Stimulated activated naive B cell treated with anti-CD40 and anti-IgM and Interleukin-4, amounts not matched to agents 10 μg/mL and 1 μg/mL and 100 μg/mL, for 72 hours (primary cell): ENCODE measurements around the gene FSIP1.

Source experiments
- ATAC-seq, 2 donors: fragments of 150-1000 bp; cut with Tn5 transposase; replicated peaks; 2 replicates each; pipeline ENCODE4 v1.10.0; 2021; ENCODE audit warnings: moderate library complexity in 1 of 2
- DNase-seq: peaks from one replicate; pipeline ENCODE4 v3.0.0; 2021
- H3K27ac Mint-ChIP-seq: one replicate; pipeline ENCODE4 v1.8.0; 2022; ENCODE audit warnings: mild to moderate bottlenecking, mixed read lengths
- H3K27me3 Mint-ChIP-seq, 2 donors: one replicate each; pipeline ENCODE4 v1.8.0; 2022; ENCODE audit warnings: mixed read lengths in 2 of 2
- H3K36me3 Mint-ChIP-seq, 2 donors: one replicate each; pipeline ENCODE4 v1.8.0; 2022; ENCODE audit warnings: mixed read lengths in 2 of 2, mild to moderate bottlenecking in 1 of 2
- H3K4me1 Mint-ChIP-seq, 2 donors: one replicate each; pipeline ENCODE4 v1.8.0; 2022; ENCODE audit warnings: mixed read lengths in 2 of 2, mild to moderate bottlenecking in 1 of 2
- H3K4me3 Mint-ChIP-seq, 2 donors: one replicate each; pipeline ENCODE4 v1.8.0; 2022; ENCODE audit warnings: mild to moderate bottlenecking in 2 of 2, mixed read lengths in 2 of 2, moderate library complexity in 1 of 2
- H3K9me3 Mint-ChIP-seq, 2 donors: one replicate each; pipeline ENCODE4 v1.8.0; 2022; ENCODE audit warnings: mixed read lengths in 2 of 2, mild to moderate bottlenecking in 1 of 2

FSIP1 gene

DNA sequence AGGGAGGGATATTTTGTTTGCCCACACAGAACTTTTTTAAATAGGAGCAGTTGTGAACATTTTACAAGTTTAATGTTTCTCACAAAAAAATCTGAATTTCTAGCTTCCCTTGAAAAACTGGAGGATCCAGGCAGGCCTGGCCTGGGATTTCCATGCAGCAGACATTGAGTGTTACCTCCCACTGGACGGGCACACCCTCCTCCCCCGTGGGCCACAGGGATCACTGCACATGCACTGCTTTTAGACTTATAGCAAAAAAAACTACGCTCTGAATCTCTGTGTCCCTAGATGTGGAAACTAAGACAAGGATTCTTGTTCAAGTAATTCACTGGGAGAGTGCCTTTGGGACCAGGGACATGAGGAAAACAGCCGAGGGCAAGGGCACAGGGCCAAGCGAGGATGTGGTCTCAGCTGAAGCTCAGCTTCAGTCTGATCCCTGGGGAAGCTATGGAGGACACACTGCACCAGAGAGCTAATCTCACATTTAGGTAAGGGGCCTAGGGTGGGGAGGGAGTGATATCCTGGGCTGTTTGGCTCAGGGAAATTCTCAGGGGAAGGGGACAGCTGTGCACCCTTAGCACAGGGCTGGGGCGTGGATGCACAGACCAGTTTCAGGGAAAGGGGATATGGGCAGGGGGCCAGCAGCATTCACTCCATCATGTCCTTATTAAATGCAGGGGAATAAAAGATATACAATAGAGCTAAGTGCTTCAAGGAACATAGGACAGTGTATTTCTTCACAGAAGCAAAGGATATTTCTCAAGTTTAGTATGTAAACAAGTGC is 46.0 kb downstream of the FSIP1 start:
- H3K9me3 Mint-ChIP-seq, result no peaks in the 10 kb centered on the region
- no peaks in the 10 kb centered on the region for H3K27me3 Mint-ChIP-seq

DNA sequence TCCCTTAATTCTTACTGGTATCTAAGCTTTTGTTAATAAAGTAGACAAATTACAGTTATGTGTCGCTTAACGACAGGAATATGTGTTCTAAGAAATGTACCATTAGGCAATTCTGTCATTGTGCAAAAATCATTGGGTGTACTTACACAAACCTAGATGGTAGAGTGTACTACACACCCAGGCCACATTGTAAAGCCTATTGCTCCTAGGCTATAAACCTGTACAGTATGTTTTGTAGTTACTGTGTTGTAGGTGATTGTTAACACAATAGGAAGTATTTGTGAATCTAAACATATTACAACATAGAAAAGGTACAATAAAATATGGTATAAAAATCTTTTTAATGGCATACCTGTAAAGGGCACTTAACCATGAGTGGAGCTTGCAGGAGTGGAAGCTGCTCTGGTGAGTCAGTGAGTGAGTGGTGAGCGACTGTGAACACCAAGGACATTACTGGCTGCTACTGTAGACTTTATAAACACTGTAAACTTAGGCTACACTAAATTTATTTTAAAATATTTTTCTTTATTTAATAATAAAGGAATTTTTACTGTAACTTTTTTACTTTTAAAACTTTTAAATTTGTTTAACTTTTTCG is 47.4 kb downstream of the FSIP1 start:
- H3K36me3 Mint-ChIP-seq, result no peaks in the 10 kb centered on the region
- no peaks in the 10 kb centered on the region for H3K27me3 Mint-ChIP-seq
- ATAC-seq, result no peak
- no peak overlapping the region for H3K27ac Mint-ChIP-seq
- no peaks in the 10 kb centered on the region for H3K4me1 Mint-ChIP-seq
- no peaks in the 10 kb centered on the region for H3K9me3 Mint-ChIP-seq
- no peak for DNase-seq
- no peak overlapping the region for H3K4me3 Mint-ChIP-seq

More for the DNA sequence above, 46.0 kb downstream of the FSIP1 start:
- DNase-seq, result no peak
- Mint-ChIP-seq H3K36me3 (no peaks in the 10 kb centered on the region), H3K4me3 (no peak overlapping the region), H3K27ac (no peak overlapping the region), H3K4me1 (no peaks in the 10 kb centered on the region)
- ATAC-seq, result no peak

DNA sequence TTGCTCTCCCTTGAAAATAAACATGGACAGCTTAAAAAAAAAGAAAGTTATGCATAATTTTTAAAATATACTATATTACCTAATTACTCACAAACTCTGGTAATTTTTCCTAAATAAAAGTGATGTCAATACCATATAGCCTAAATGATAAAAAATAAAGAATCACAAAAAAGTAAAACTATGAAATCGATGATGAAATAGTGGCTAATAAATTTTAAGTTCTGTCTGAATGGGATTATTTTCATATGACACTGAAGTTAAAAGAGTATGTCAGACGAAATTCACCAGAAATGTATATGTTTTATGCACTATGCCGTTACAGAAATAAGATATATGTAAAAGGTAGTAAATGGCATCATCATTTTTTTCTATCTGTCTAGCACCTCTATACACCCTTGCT is 51.4 kb downstream of the FSIP1 start:
- DNase-seq, result no peak
- Mint-ChIP-seq H3K4me3 (no peak overlapping the region), H3K9me3 (peaks cover 0 to 2% of the 10 kb centered on the region in 2 donors), H3K4me1 (no peaks in the 10 kb centered on the region), H3K27ac (no peak overlapping the region), H3K36me3 (no peaks in the 10 kb centered on the region), H3K27me3 (peaks cover 7 to 8% of the 10 kb centered on the region in 2 donors)
- ATAC-seq, result no peak

DNA sequence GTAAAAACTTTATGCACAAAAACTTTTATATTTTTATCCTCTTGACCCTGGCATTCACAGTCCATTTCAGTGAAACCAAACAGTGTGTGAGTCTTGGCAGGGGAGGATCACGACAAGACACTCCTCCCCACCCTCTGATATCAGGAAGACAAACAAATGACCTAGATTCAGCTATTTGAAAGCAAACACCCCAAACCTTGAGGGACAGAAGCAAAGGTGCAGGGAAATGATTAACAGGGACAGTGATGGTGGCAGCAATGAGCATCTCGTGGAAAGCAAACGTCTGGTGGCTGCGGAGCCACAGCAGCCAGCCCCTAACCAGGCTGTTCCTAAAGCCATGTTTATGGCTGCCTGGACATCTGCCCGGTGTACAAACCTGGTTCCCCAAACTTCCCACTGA is 52.1 kb downstream of the FSIP1 start:
- peaks cover 0 to 2% of the 10 kb centered on the region in 2 donors for H3K9me3 Mint-ChIP-seq
- H3K4me1 Mint-ChIP-seq, result no peaks in the 10 kb centered on the region
- ATAC-seq, result no peak
- DNase-seq, result no peak
- H3K27ac Mint-ChIP-seq, result no peak overlapping the region
- H3K36me3 Mint-ChIP-seq, result no peaks in the 10 kb centered on the region
- H3K4me3 Mint-ChIP-seq, result no peak overlapping the region
- peaks cover 7 to 8% of the 10 kb centered on the region in 2 donors for H3K27me3 Mint-ChIP-seq

DNA sequence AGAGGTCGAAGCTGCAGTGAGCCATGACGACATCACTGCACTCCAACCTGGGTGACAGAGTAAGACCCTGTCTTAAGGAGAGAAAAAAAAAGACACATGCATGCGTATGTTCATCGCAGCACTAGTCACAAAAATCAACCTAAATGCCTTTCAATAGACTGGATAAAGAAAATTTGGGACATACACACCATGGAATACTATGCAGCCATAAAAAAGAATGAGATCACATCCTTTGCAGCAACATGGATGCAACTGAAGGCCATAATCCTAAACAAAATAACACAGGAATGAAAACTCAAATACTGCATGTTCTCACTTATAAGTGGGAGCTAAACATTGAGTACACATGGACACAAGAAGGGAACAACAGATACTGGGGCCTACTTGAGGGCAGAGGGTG is 53.1 kb downstream of the FSIP1 start:
- Mint-ChIP-seq H3K4me3 (no peak overlapping the region), H3K4me1 (no peaks in the 10 kb centered on the region), H3K36me3 (no peaks in the 10 kb centered on the region), H3K9me3 (peaks cover 0 to 2% of the 10 kb centered on the region in 2 donors), H3K27ac (no peak overlapping the region), H3K27me3 (peaks cover 7 to 8% of the 10 kb centered on the region in 2 donors)
- ATAC-seq (no peak), DNase-seq (no peak)

DNA sequence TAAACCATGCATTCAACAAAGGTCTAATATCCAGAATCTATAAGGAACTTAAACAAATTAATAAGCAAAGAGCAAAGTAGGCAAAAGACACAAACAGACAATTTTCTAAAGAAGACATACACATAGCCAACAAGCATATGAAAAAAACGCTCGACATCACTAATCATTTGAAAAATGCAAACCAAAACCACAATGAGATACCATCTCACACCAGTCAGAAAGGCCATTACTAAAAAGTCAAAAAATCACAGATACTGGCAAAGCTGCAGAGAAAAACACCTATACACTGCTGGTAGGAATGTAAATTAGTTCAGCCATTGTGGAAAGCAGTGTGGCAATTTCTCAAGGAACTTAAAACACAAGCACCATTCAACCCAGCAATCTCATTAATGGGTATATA is 53.8 kb downstream of the FSIP1 start:
- Mint-ChIP-seq H3K36me3 (no peaks in the 10 kb centered on the region), H3K9me3 (peaks cover 0 to 2% of the 10 kb centered on the region in 2 donors), H3K4me1 (no peaks in the 10 kb centered on the region), H3K27me3 (peaks cover 7 to 8% of the 10 kb centered on the region in 2 donors), H3K27ac (no peak overlapping the region), H3K4me3 (no peak overlapping the region)
- no peak for ATAC-seq
- DNase-seq, result no peak

DNA sequence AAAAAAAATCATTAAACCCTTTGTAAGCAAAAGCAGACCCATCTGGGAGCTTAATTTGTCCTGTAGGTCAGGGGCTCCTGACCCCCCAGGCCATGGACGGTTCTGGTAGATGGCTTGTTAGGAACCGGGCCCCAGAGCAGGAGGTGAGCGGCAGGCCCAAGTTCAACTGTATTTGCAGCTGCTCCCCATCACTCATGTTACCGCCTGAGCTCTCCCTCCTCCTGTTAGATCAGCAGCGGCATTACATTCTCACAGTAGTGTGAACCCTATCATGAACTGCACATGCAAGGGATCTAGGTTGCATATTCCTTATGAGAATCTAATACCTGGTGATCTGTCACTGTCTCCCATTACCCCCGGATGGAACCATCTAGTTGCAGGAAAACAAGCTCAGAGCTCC is 60.7 kb downstream of the FSIP1 start:
- Mint-ChIP-seq H3K27me3 (no peaks in the 10 kb centered on the region), H3K27ac (no peak overlapping the region), H3K4me3 (no peak overlapping the region), H3K4me1 (no peaks in the 10 kb centered on the region), H3K36me3 (no peaks in the 10 kb centered on the region), H3K9me3 (no peaks in the 10 kb centered on the region)
- DNase-seq (no peak), ATAC-seq (no peak)

DNA sequence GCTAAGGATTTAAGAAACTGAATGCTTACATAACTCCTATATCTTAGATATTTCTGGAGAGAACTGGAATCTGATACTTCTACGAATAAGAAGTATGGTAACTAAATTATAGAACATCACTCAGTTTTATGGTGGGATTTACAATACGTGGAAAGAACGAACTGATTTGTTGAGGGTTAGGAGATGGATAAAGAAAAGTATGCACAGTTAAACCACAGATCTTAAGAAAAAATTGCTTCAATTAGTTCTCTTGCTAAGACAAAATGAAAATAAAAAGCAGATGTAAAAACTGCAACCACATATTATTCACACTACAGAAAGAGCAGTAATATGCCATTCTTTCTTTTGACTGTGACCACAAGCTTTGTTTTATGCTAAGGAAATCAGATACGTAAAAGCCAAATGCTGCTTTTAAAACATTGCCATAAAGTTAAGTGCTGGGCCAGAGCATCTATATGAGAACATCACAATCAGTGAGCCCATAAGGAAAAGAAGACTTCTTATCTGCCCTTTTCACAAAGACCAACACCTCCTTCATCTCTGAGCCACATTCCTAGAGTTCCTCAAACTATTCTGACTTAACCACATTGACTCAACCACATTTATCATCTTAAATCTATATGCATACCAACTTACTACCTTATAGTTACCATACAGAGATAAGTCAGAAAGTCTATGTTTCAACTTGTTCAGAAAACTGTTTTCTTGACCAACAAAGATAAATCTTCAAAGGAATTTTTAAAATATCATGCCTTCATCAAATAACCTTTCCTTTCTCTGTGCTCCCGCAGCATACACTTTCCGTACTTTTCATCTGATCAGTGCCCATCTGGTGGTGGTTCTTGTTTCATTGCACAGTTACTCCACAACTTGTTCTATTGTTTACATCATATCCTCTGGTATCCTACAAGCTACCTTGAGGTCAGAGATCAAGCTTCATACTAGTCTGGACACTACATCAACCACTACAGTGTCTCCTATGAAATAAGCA is 61.7 kb downstream of the FSIP1 start:
- DNase-seq (no peak), ATAC-seq (no peak)
- H3K4me1 Mint-ChIP-seq, result no peaks in the 10 kb centered on the region
- H3K27ac Mint-ChIP-seq, result no peak overlapping the region
- H3K36me3 Mint-ChIP-seq, result peaks cover 0 to 1% of the 10 kb centered on the region in 2 donors
- no peaks in the 10 kb centered on the region for H3K9me3 Mint-ChIP-seq
- H3K27me3 Mint-ChIP-seq, result no peaks in the 10 kb centered on the region
- no peak overlapping the region for H3K4me3 Mint-ChIP-seq

DNA sequence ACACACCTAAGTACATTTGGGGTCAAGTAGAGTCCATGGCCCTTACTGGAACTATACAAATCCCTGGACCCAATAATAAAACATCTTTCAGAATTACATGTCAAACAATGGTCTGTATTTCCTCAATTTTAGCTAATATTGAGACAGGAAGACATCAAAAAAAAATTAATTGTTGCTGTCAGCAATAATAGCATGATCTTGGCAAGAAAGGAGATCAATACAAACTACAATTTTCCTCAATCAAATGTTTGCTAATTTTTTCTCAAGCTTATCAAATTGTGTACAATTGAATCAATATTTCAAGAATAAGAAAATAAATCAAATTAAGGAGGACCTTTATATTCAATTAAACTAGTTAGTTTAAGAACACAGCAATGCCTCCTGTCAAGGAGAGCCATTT is 62.6 kb downstream of the FSIP1 start:
- H3K36me3 Mint-ChIP-seq, result peaks cover 0 to 1% of the 10 kb centered on the region in 2 donors
- H3K27me3 Mint-ChIP-seq, result no peaks in the 10 kb centered on the region
- H3K4me3 Mint-ChIP-seq, result no peak overlapping the region
- H3K27ac Mint-ChIP-seq, result no peak overlapping the region
- no peaks in the 10 kb centered on the region for H3K4me1 Mint-ChIP-seq
- H3K9me3 Mint-ChIP-seq, result peaks cover 0 to 4% of the 10 kb centered on the region in 2 donors
- ATAC-seq (no peak), DNase-seq (no peak)

DNA sequence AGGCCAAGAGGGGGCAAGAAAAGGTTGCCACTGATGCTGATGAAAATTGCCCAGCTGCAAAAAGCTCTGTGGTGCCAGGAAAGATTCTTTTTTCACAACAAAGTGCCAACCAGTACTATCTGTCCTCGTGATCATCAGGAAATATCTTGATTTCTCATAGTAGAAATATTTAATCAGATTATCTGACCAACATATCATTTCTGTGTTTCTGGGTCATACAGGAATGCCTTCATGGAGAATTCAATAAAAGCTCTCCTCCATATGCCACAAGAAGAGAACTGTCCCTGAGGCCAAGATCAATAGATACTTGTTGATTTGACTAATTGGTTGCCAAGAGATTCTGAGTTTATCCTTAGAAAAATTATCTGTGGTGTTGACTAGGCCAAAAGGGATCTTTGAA is 63.5 kb downstream of the FSIP1 start:
- ATAC-seq (no peak), DNase-seq (no peak)
- no peaks in the 10 kb centered on the region for H3K27me3 Mint-ChIP-seq

DNA sequence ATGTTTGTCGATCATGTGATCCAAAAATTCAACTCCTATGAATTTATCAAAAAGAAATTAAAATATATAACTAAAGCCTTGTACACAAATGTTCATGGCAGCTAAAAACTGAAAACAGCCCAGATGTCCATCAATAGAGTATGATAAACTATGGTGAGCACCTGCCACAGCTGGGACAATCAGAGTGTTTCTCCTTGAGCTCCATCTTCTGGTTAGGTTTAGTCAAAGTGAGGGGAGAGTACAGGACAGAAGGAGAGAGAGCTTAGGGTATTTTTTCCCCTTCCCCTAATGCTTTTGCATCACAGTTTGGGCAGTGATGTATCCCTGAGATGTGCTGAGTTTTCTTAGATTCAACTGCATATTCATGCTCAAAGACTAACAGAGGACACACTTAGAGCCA is 65.5 kb downstream of the FSIP1 start:
- H3K4me1 Mint-ChIP-seq, result no peaks in the 10 kb centered on the region
- no peak overlapping the region for H3K4me3 Mint-ChIP-seq
- no peak for DNase-seq
- H3K27me3 Mint-ChIP-seq, result no peaks in the 10 kb centered on the region
- peaks cover 0 to 1% of the 10 kb centered on the region in 2 donors for H3K36me3 Mint-ChIP-seq
- no peak overlapping the region for H3K27ac Mint-ChIP-seq
- no peak for ATAC-seq
- peaks cover 0 to 4% of the 10 kb centered on the region in 2 donors for H3K9me3 Mint-ChIP-seq

More for the DNA sequence above, 63.5 kb downstream of the FSIP1 start:
- Mint-ChIP-seq H3K4me1 (no peaks in the 10 kb centered on the region), H3K27ac (no peak overlapping the region), H3K36me3 (peaks cover 0 to 1% of the 10 kb centered on the region in 2 donors), H3K9me3 (peaks cover 0 to 4% of the 10 kb centered on the region in 2 donors), H3K4me3 (no peak overlapping the region)

DNA sequence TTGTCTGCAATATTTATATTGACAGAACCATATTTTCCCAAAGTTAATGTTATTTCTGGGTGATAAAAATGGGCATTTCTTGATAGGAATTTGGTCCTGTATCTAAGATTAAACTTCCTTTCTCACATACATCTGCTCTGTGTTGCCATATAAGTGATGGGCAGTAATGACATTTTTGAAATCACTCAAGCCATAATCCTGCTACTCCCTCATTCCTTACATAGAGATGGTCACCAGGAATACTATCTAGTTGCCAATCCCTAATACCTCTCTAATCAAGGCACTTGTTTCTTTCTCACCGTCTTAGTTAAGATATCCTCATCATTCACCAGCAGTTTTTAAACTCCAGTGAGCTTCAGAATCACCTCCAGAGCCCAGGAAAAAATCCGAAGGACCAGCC is 68.4 kb downstream of the FSIP1 start:
- H3K9me3 Mint-ChIP-seq, result peaks cover 0 to 4% of the 10 kb centered on the region in 2 donors
- H3K4me3 Mint-ChIP-seq, result no peak overlapping the region
- no peaks in the 10 kb centered on the region for H3K27me3 Mint-ChIP-seq
- peaks cover 0 to 1% of the 10 kb centered on the region in 2 donors for H3K36me3 Mint-ChIP-seq
- H3K4me1 Mint-ChIP-seq, result no peaks in the 10 kb centered on the region
- no peak overlapping the region for H3K27ac Mint-ChIP-seq
- no peak for DNase-seq
- no peak for ATAC-seq

DNA sequence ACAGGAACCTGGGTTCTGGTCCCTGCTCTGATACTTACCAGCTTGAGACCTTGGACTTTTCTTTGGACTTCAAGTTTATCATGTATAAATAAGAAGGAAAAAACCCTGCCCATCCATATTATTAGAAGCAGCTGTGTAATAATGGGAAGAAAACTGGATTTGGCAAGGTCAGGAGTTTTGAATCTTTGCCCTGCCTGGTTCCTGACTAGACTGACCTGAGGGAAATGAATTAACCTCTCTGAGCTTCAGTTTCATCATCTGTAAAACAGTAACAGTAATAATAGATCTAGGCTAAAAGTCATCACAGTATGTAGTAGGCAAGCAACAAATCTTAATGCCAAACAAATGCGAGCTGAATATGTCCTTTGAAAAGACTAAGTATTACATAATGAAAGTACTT is 68.8 kb downstream of the FSIP1 start:
- peaks cover 0 to 4% of the 10 kb centered on the region in 2 donors for H3K9me3 Mint-ChIP-seq
- H3K27me3 Mint-ChIP-seq, result no peaks in the 10 kb centered on the region
- no peak overlapping the region for H3K4me3 Mint-ChIP-seq
- ATAC-seq (no peak), DNase-seq (no peak)
- peaks cover 0 to 1% of the 10 kb centered on the region in 2 donors for H3K36me3 Mint-ChIP-seq
- H3K27ac Mint-ChIP-seq, result no peak overlapping the region
- H3K4me1 Mint-ChIP-seq, result no peaks in the 10 kb centered on the region

DNA sequence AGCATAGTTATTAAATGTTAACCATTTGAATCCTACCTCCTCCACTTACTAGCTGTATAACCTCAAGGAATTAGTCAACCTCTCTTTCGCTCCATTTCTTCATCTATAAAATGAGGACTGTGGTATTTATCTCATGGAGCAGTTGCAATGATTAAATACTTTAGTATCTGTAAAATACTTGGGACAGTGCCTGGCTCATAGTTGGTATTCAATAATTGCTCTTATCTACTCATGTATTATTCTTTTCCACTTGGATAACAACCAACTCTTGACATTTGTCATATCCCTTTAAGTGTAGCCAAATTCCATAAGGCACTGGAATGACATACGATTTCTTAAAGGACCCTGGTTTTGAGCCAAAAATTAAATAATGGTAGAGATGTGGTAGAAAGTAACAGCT is 72.0 kb downstream of the FSIP1 start:
- no peaks in the 10 kb centered on the region for H3K36me3 Mint-ChIP-seq
- no peaks in the 10 kb centered on the region for H3K27me3 Mint-ChIP-seq
- peaks cover 0 to 2% of the 10 kb centered on the region in 2 donors for H3K9me3 Mint-ChIP-seq
- no peaks in the 10 kb centered on the region for H3K4me1 Mint-ChIP-seq
- no peak overlapping the region for H3K4me3 Mint-ChIP-seq
- no peak overlapping the region for H3K27ac Mint-ChIP-seq
- no peak for ATAC-seq
- DNase-seq, result no peak
